ENCODE results near the gene DLGAP3.

The DLGAP3 gene

DNA sequence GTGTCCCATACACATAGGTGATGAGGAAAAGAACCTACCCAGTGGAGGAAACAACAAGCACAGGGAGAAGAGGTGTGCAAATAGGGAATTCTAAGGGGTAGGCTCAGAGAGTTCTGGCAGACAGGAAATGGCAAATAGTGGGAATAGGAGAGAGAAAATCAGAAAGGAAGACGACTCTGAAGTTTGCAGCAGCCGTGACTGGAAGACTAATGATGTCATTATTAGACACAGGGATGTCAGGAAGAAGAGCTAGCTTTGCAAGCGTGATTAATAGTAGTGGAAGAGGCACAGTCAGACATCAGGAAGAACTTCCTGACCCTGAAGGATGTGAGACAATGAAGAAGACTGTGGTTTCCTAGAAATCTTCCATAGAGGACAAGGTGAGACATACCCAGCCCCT, 21.1 kb downstream of the DLGAP3 start:
- no peaks in the 10 kb centered on the region for H3K36me3 Mint-ChIP-seq (ENCODE audit: insufficient read depth)
- no peaks in the 10 kb centered on the region for H3K9me3 Mint-ChIP-seq
- no peak overlapping the region for H3K4me3 Mint-ChIP-seq
- DNase-seq (ENCODE audit: low spot score in 2 of 2) (no peak), ATAC-seq (replicated peaks; ENCODE audit: extremely low read depth, poor library complexity, severe bottlenecking) (no peak)
- H3K27me3 Mint-ChIP-seq: peaks cover 63% of the 10 kb centered on the region
- H3K4me1 Mint-ChIP-seq: no peaks in the 10 kb centered on the region
- H3K27ac Mint-ChIP-seq (ENCODE audit: low read depth): no peak overlapping the region

DNA sequence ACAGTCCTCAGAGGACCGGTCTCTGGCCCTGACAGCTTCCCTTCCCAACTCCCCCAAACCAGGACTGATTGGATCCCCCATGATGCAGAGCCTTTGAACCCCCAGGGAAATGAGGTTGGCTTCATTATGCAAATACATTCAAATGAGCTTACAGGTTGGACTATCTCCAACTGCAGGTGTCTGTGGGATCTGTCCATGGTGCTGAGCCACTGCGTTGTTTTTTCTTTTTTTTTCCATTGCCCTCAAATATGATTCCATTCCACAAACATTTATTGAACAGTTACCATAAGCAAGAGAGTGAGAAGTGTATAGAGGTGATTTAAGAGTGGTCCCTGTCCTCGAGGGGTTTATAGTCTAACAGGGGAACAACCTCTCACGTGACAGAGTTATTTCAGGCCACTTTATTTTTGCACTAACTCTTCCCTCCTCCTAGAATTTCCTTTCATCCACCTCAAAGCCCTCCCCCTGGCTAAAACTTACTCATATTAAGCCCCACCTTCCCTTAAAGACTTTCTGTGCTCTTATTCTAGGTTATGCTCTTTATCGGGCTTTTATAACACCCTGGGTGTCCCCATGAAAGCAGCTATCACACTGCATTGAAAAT, 21.9 kb downstream of the DLGAP3 start:
- ATAC-seq (replicated peaks; ENCODE audit: extremely low read depth, poor library complexity, severe bottlenecking) (no peak), DNase-seq (ENCODE audit: low spot score in 2 of 2) (no peak)
- Mint-ChIP-seq H3K27me3 (peaks cover 59% of the 10 kb centered on the region), H3K9me3 (no peaks in the 10 kb centered on the region), H3K27ac (ENCODE audit: low read depth) (no peak overlapping the region), H3K36me3 (ENCODE audit: insufficient read depth) (no peaks in the 10 kb centered on the region), H3K4me1 (no peaks in the 10 kb centered on the region), H3K4me3 (no peak overlapping the region)

DNA sequence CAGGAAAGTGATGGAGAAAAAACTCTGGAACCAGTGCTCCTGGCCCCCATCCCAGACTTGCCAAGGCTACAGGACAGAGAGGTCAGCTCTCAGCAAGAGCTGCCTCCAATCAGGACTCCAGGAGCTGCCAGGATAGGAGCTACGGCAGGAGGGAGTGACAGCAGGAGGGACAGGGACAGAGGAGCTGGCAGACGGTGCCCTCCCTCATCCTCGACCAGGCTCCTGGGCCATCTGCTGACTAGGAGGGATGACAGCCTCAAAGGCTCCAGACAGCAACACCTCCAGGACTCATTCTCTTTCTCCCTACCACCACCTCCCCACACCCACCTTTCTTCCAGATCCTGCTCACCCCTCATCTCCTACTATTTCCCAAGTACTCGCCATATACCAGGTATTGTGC, 22.7 kb downstream of the DLGAP3 start:
- Mint-ChIP-seq H3K4me1 (no peaks in the 10 kb centered on the region), H3K4me3 (no peak overlapping the region), H3K36me3 (ENCODE audit: insufficient read depth) (no peaks in the 10 kb centered on the region), H3K27ac (ENCODE audit: low read depth) (no peak overlapping the region), H3K9me3 (no peaks in the 10 kb centered on the region), H3K27me3 (peaks cover 65% of the 10 kb centered on the region)
- no peak for ATAC-seq (replicated peaks; ENCODE audit: extremely low read depth, poor library complexity, severe bottlenecking)
- no peak for DNase-seq (ENCODE audit: low spot score in 2 of 2)

DNA sequence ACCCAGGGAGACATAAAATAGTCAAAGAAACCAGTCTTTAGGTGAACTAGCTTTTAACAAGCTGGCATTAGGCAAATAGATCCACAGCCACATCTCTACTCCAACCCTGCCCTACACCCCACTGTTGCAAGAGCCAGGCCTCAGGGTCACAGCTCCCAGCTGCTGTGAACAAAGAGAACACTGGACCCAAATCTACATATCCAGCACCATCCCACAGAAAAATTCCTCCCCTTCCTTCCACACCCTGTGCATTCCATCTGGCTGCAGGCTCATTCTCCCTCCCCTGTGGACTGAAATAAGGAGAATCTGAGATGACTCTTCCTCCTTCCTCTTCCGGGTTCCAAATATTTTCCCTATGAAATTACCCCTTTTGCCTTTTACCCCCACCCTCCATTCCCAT, 23.2 kb downstream of the DLGAP3 start:
- no peak overlapping the region for H3K27ac Mint-ChIP-seq (ENCODE audit: low read depth)
- H3K4me3 Mint-ChIP-seq: no peak overlapping the region
- ATAC-seq (replicated peaks; ENCODE audit: extremely low read depth, poor library complexity, severe bottlenecking) (no peak), DNase-seq (ENCODE audit: low spot score in 2 of 2) (no peak)
- no peaks in the 10 kb centered on the region for H3K4me1 Mint-ChIP-seq
- H3K36me3 Mint-ChIP-seq (ENCODE audit: insufficient read depth): no peaks in the 10 kb centered on the region
- H3K9me3 Mint-ChIP-seq: no peaks in the 10 kb centered on the region
- H3K27me3 Mint-ChIP-seq: peaks cover 70% of the 10 kb centered on the region

DNA sequence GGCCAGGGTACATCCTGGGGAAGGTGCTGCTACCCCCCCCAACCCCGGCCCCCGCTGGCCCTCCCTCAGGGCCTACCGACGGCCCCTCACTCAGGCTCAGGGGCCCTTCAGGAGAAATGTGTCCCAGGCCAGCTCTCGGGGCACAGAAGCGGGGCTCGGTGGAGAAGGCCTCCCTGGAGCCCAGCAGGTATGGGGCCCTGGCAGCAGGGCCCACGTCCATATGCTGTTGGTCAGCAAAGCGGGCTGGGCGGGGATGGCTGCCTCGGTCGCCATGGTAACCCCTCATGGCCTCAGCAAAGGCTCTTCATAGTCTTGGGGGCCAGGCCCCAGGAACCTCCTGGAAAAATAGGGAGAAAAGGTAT, 24.4 kb downstream of the DLGAP3 start:
- Mint-ChIP-seq H3K9me3 (no peaks in the 10 kb centered on the region), H3K27me3 (peaks cover 70% of the 10 kb centered on the region), H3K4me3 (no peak overlapping the region), H3K27ac (ENCODE audit: low read depth) (no peak overlapping the region), H3K4me1 (no peaks in the 10 kb centered on the region), H3K36me3 (ENCODE audit: insufficient read depth) (no peaks in the 10 kb centered on the region)
- ATAC-seq (replicated peaks; ENCODE audit: extremely low read depth, poor library complexity, severe bottlenecking) (no peak), DNase-seq (ENCODE audit: low spot score in 2 of 2) (no peak)

DNA sequence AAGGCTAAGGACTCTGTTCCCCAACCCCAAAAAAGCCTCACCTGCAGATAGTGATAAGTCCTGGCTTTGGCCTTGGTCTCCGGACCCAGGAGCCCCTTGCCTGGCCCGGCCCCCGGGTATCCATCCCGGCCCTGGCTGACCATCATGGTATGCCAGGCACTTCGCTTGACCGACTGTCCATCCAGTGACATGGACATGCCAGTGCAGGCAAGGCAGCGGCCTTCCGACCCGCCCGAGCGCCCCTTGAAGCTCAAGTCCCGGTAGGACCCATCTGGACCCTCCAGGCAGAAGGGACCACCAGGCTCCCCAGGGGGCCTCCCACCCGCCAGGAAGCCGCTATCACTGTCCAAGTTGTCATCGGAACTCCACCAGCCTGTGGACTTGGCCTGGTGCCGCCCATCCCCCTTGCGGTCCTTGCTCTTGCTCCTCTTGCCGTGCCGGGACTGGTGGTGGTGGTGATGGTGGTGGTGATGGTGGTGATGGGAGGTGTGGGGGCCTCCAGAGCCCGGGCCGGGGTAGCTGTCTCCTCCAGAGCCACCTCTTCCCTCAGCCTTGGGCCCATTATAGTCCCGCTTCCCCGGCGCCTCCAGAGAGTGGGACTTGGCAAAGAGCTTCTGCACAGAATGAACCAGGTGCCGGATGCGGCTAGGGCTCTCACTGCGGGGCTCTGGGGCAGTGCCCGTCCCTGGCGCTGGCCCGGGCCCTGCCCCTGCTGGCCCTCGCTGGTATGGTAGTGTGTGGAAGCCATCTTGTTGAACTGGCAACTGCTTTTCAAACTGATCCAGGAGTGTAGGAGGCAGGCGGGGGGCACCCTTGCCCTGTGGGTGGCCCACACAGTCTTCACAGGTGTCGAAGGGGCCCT, 25.0 kb downstream of the DLGAP3 start:
- Mint-ChIP-seq H3K4me3 (no peak overlapping the region), H3K27me3 (peaks cover 68% of the 10 kb centered on the region), H3K9me3 (no peaks in the 10 kb centered on the region), H3K36me3 (ENCODE audit: insufficient read depth) (no peaks in the 10 kb centered on the region), H3K27ac (ENCODE audit: low read depth) (no peak overlapping the region), H3K4me1 (no peaks in the 10 kb centered on the region)
- ATAC-seq (replicated peaks; ENCODE audit: extremely low read depth, poor library complexity, severe bottlenecking) (no peak), DNase-seq (ENCODE audit: low spot score in 2 of 2) (no peak)

DNA sequence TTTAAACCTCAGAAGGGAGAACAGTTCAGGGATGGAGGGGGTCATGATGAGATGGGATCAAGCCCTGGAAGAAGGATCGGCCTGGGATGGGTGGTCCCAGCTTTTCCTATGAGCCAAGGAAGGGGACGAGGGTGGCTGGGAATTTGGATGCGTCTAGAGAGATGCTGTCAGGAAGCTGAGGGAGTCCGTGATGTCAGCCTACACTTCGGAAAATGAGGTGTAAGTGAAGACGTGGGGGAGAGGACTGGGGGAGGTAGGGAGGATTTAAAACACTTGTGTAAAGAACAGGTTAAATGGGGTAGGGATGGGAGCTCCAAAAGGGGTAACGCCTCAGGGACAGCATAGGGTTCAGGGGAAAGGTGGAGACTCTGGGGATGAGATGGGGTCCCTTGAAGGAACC, 27.5 kb downstream of the DLGAP3 start:
- ATAC-seq (replicated peaks; ENCODE audit: extremely low read depth, poor library complexity, severe bottlenecking) (no peak), DNase-seq (ENCODE audit: low spot score in 2 of 2) (no peak)
- no peaks in the 10 kb centered on the region for H3K9me3 Mint-ChIP-seq

DNA sequence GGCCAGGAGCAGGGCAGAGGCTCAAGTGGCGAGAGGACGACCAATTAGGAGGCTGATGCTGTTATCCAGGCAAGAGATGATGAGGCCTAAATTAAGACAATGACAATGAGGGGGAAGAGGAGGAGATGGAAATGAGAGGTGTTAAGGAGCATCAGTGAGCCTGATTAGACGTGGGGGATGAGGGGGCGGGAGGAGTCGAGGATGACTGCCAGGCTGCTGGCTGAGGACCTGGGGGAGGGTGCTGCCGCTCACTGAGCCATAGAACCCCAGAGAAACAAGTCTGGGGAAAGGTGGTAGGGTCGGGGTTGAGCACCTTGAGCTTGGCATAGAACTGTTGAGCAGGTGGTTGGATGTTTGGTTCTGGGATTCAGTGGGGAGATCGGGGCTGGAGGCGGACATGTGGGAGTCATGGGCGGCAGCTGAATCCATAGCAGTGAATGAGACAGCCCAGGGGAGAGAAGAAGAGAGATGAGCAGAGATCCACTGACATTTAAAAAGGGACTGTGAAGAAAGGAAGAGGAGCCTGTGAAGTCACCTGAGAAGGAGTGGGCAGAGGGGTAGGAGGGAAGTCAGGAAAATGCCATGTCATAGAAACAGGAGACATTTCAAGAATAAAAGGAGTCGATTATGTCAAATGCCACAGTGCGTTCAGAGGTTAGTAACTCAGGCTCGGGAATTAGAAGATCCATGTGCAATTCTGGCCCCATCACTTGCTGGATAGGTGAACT, 28.5 kb downstream of the DLGAP3 start:
- no peak for DNase-seq (ENCODE audit: low spot score in 2 of 2)
- no peak overlapping the region for H3K4me3 Mint-ChIP-seq
- ATAC-seq (replicated peaks; ENCODE audit: extremely low read depth, poor library complexity, severe bottlenecking): no peak
- peaks cover 5% of the 10 kb centered on the region for H3K4me1 Mint-ChIP-seq
- no peaks in the 10 kb centered on the region for H3K36me3 Mint-ChIP-seq (ENCODE audit: insufficient read depth)
- H3K27ac Mint-ChIP-seq (ENCODE audit: low read depth): no peak overlapping the region
- H3K9me3 Mint-ChIP-seq: no peaks in the 10 kb centered on the region
- H3K27me3 Mint-ChIP-seq: peaks cover 33% of the 10 kb centered on the region

More for the DNA sequence above, 27.5 kb downstream of the DLGAP3 start:
- peaks cover 5% of the 10 kb centered on the region for H3K4me1 Mint-ChIP-seq
- no peaks in the 10 kb centered on the region for H3K36me3 Mint-ChIP-seq (ENCODE audit: insufficient read depth)
- no peak overlapping the region for H3K4me3 Mint-ChIP-seq
- peaks cover 43% of the 10 kb centered on the region for H3K27me3 Mint-ChIP-seq
- no peak overlapping the region for H3K27ac Mint-ChIP-seq (ENCODE audit: low read depth)

DNA sequence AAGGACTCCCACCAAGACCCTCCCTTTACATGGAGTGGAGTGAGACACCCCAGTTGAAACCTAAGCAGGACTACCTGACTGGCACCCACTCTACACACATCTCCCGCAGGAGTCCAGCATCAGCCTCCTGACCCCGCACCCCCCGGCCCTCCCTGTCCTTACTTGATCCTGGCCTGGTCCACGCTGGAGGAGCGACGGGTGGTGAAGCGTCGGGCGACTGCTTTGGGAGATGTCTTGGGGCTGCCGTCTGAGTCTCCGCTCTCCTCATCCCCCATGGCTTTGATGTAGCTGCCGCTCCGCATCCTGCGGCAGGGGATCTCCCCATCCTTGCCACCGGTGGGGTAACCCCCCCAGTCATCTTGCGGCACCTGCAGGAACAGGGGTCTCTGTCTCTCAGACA, 29.5 kb downstream of the DLGAP3 start:
- H3K4me1 Mint-ChIP-seq: peaks cover 5% of the 10 kb centered on the region
- ATAC-seq (replicated peaks; ENCODE audit: extremely low read depth, poor library complexity, severe bottlenecking) (no peak), DNase-seq (ENCODE audit: low spot score in 2 of 2) (no peak)
- H3K27me3 Mint-ChIP-seq: peaks cover 33% of the 10 kb centered on the region
- no peak overlapping the region for H3K4me3 Mint-ChIP-seq
- H3K9me3 Mint-ChIP-seq: no peaks in the 10 kb centered on the region
- no peak overlapping the region for H3K27ac Mint-ChIP-seq (ENCODE audit: low read depth)
- H3K36me3 Mint-ChIP-seq (ENCODE audit: insufficient read depth): no peaks in the 10 kb centered on the region

DNA sequence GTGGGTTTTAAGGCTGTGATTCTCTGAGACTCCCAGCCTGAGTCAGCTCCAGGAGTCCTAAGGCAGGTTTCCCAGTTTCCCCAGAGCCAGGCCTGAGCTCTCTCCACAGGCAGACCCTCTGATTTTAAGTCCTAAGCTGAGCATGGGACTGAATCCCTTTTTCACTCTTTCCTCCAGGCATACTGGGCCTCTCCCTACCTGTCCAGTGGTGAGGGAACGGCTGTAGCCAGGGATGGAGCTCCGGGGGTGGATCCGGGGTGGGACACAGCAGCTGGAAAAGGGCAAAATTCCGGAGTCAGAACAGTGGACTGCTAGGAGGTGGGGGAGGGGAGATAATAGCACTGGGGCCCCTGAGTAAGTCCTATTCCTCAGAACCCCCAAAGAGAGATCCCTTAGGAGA, 30.0 kb downstream of the DLGAP3 start:
- H3K27ac Mint-ChIP-seq (ENCODE audit: low read depth): no peak overlapping the region
- peaks cover 33% of the 10 kb centered on the region for H3K27me3 Mint-ChIP-seq
- no peak overlapping the region for H3K4me3 Mint-ChIP-seq
- ATAC-seq (replicated peaks; ENCODE audit: extremely low read depth, poor library complexity, severe bottlenecking) (no peak), DNase-seq (ENCODE audit: low spot score in 2 of 2) (no peak)
- H3K36me3 Mint-ChIP-seq (ENCODE audit: insufficient read depth): no peaks in the 10 kb centered on the region
- H3K4me1 Mint-ChIP-seq: peaks cover 5% of the 10 kb centered on the region
- no peaks in the 10 kb centered on the region for H3K9me3 Mint-ChIP-seq

DNA sequence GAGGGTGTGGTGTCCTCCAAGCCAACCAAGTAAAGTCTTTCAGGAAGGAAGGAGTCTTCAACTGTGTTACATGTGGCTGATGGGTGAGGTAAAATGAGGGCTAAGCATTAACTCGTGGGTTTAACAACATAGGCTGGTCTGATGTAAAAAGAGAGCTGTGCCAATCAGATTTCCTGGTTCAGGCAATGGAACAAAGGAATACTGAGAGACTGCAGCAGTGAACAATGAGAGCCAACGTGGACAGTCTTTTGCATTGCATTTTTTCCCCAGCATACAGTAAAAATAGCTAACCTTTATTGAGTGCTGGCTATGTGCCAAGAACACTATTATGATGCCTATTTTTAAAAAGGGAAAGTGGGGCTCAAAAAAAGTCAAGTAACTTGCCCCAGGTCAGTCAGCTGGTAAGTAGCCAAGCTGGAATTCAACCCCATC, 31.1 kb downstream of the DLGAP3 start:
- H3K36me3 Mint-ChIP-seq (ENCODE audit: insufficient read depth): no peaks in the 10 kb centered on the region
- no peaks in the 10 kb centered on the region for H3K9me3 Mint-ChIP-seq
- DNase-seq (ENCODE audit: low spot score in 2 of 2) (no peak), ATAC-seq (replicated peaks; ENCODE audit: extremely low read depth, poor library complexity, severe bottlenecking) (no peak)
- peaks cover 5% of the 10 kb centered on the region for H3K4me1 Mint-ChIP-seq
- no peak overlapping the region for H3K27ac Mint-ChIP-seq (ENCODE audit: low read depth)
- H3K4me3 Mint-ChIP-seq: no peak overlapping the region
- peaks cover 28% of the 10 kb centered on the region for H3K27me3 Mint-ChIP-seq

DNA sequence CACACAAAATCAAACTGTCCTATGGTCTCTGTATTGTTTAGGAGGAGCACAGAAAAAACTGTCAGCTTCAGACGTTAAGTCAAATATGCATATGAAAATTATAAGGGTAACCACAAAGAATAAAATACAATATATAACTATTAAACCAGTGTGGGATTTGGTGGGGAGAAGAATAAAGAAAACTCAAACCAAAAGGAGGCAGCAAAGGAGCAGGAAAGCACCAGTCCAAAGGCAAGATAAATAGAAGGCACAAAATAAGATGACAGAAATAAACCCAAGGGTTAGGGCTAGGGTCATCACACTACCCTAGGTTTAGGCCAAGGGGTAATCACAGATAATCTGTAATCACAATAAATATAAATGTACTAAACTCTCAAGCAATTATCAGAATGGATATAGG, 32.8 kb downstream of the DLGAP3 start:
- no peak overlapping the region for H3K27ac Mint-ChIP-seq (ENCODE audit: low read depth)
- DNase-seq (ENCODE audit: low spot score in 2 of 2) (no peak), ATAC-seq (replicated peaks; ENCODE audit: extremely low read depth, poor library complexity, severe bottlenecking) (no peak)
- H3K27me3 Mint-ChIP-seq: peaks cover 24% of the 10 kb centered on the region
- H3K9me3 Mint-ChIP-seq: peaks cover 8% of the 10 kb centered on the region
- H3K4me3 Mint-ChIP-seq: no peak overlapping the region
- H3K4me1 Mint-ChIP-seq: peaks cover 5% of the 10 kb centered on the region
- H3K36me3 Mint-ChIP-seq (ENCODE audit: insufficient read depth): no peaks in the 10 kb centered on the region

DNA sequence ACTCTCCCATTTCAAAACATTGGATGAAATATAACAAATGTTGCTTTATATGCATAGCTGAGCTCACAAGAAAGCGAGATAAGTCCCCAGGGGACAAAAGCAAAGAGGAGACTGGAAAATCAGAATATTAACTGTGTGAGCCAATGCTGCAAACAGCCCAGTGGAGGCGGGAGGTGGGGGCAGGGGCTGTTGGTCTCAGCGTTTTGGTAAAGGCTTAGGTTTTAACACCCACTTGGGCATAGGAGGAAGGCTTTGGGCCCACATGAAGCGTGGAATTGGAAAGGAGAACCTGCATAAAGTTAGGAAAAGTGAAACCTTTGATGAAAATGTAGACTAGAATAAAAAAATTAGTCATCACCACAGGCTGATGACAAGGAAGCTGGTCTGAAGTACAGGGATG, 39.7 kb downstream of the DLGAP3 start:
- Mint-ChIP-seq H3K4me1 (peaks cover 5% of the 10 kb centered on the region), H3K9me3 (peaks cover 9% of the 10 kb centered on the region), H3K36me3 (ENCODE audit: insufficient read depth) (peaks cover 3% of the 10 kb centered on the region), H3K27me3 (peaks cover 63% of the 10 kb centered on the region), H3K27ac (ENCODE audit: low read depth) (no peak overlapping the region), H3K4me3 (no peak overlapping the region)
- DNase-seq (ENCODE audit: low spot score in 2 of 2): no peak
- no peak for ATAC-seq (replicated peaks; ENCODE audit: extremely low read depth, poor library complexity, severe bottlenecking)

Measured in central memory CD8-positive, alpha-beta T cell (primary cell).